Gastrocnemius medialis (tissue), 4 donors: ENCODE measurements around the gene ZFP36.

Source experiments
- POLR2A ChIP-seq, 2 donors: fragments of 450-650 bp; IDR thresholded peaks; one replicate each; pipeline ENCODE4 v1.6.1; 2017; ENCODE audit warnings: antibody characterized with exemption in 2 of 2, mild to moderate bottlenecking in 2 of 2, moderate library complexity in 2 of 2
- TF ChIP-seq, protein P1 (sequence below), 5 experiments: fragments of 450-650 bp in 3 of 5; fragments of 200-600 bp in 2 of 5; sonication (generic) in 2 of 5; IDR thresholded peaks in 4 of 5; conservative IDR thresholded peaks in 1 of 5; 1 replicate in 4 of 5; 2 replicates in 1 of 5; pipeline ENCODE4 v1.5.1; 2016 to 2019; ENCODE audit warnings: antibody characterized with exemption in 5 of 5, mild to moderate bottlenecking in 3 of 5, moderate library complexity in 3 of 5

DNA sequence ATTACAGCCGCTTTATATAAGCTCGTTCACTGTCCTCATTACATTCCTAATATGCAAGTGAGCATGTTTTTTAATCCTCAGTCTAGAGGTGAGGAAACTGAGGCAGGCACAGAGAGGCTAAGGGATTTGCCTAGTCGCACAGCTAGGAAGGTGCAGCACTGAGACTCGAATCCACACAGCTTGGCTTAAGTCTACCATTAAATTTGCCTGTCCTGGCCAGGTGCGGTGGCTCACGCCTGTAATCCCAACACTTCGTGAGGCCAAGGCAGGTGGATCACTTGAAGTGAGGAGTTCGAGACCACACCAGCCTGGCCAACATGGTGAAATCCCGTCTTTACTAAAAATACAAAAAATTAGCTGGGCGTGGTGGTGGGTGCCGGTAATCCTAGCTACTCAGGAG, 21.1 kb downstream of the ZFP36 start:
- TF ChIP-seq, protein P1, sequence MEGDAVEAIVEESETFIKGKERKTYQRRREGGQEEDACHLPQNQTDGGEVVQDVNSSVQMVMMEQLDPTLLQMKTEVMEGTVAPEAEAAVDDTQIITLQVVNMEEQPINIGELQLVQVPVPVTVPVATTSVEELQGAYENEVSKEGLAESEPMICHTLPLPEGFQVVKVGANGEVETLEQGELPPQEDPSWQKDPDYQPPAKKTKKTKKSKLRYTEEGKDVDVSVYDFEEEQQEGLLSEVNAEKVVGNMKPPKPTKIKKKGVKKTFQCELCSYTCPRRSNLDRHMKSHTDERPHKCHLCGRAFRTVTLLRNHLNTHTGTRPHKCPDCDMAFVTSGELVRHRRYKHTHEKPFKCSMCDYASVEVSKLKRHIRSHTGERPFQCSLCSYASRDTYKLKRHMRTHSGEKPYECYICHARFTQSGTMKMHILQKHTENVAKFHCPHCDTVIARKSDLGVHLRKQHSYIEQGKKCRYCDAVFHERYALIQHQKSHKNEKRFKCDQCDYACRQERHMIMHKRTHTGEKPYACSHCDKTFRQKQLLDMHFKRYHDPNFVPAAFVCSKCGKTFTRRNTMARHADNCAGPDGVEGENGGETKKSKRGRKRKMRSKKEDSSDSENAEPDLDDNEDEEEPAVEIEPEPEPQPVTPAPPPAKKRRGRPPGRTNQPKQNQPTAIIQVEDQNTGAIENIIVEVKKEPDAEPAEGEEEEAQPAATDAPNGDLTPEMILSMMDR (IDR thresholded peaks at IDR 0.05 in 4 of 5, conservative IDR thresholded peaks at IDR 0.05 in 1 of 5) = no peak
- TF ChIP-seq POLR2A (IDR thresholded peaks at IDR 0.05) = no peak
